ENCODE measurements around the gene ARHGAP32.

DNA sequence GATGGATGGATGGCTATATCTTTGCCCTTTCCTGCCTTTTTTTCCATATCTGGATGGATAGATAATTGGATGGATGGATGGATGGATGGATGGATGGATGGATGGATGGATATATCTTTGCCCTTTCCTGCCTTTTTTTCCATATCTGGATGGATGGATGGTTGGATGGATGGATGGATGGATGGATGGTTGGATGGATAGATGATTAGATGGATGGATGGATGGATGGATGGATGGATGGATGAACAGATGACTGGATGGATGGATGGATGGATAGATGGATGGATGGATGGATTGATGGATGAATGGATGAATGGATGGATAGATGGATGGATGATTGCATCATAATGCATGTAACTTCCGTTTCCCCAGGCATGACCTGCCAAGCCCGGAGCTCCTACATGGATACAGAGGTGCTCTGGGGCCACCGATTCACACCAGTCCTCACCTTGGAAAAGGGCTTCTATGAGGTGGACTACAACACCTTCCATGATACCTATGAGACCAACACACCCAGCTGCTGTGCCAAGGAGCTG, 276.0 kb downstream of the ARHGAP32 start:
- TF ChIP-seq TAF1 (IDR thresholded peaks at IDR 0.05; ENCODE audit: borderline replicate concordance, insufficient read depth, low read length) (no peak), POLR2AphosphoS5 (IDR thresholded peaks at IDR 0.05; ENCODE audit: low read depth, low read length) (no peak)

All from PFSK-1 (cell line).